Uterus (tissue), 4 donors: Measurements from ENCODE around the gene TMEM202. TPM values are rescaled to one million over a fixed set of nuclear protein-coding genes. Genes with fewer than 3 reads are reported as not detected.
"Not testable (repeated sequence)": the region's sequence is repeated elsewhere in the genome, so short reads cannot be mapped to it uniquely, and the experiment has no call there.

Experiments used
- DNase-seq, 2 donors: peaks; one replicate each; pipeline ENCODE4 v3.0.0-alpha.2; 2019 to 2020
- H3K27ac ChIP-seq, 2 donors: fragments of 200-600 bp; sonication (generic); 1 replicate in 1 of 2; 2 replicates in 1 of 2; pipeline ENCODE4 v1.5.1; 2016 to 2018
- H3K27me3 ChIP-seq, 2 donors: fragments of 200-600 bp; sonication (generic); one replicate each; pipeline ENCODE4 v1.5.1; 2018 to 2019; ENCODE audit warnings: control low read depth in 1 of 2
- H3K36me3 ChIP-seq, 2 donors: fragments of 200-600 bp; sonication (generic); one replicate each; pipeline ENCODE4 v1.5.1; 2019; ENCODE audit warnings: control low read depth in 1 of 2
- H3K4me1 ChIP-seq, 2 donors: fragments of 200-600 bp; sonication (generic); one replicate each; pipeline ENCODE4 v1.5.1; 2018 to 2019; ENCODE audit warnings: control low read depth in 1 of 2
- H3K4me3 ChIP-seq, 2 donors: fragments of 200-600 bp; sonication (generic); 1 replicate in 1 of 2; 2 replicates in 1 of 2; pipeline ENCODE4 v1.5.1; 2018 to 2019; ENCODE audit warnings: mild to moderate bottlenecking in 1 of 2
- H3K9me3 ChIP-seq, 2 donors: fragments of 200-600 bp; sonication (generic); one replicate each; pipeline ENCODE4 v1.5.1; 2019; ENCODE audit warnings: control low read depth in 1 of 2
- CTCF ChIP-seq, 4 experiments: fragments of 200-600 bp in 2 of 4; fragments of 450-650 bp in 2 of 4; sonication (generic) in 2 of 4; IDR thresholded peaks; one replicate each; pipeline ENCODE4 v1.5.1; 2016 to 2019; ENCODE audit warnings: antibody characterized with exemption in 4 of 4, mild to moderate bottlenecking in 2 of 4, moderate library complexity in 1 of 4
- POLR2A ChIP-seq, 2 donors: fragments of 450-650 bp; IDR thresholded peaks; one replicate each; pipeline ENCODE4 v1.6.1; 2016; ENCODE audit warnings: antibody characterized with exemption in 2 of 2, mild to moderate bottlenecking in 1 of 2, moderate library complexity in 1 of 2
- intact Hi-C: fragments of 100-400 bp; cut with DNase I; formaldehyde crosslinking; loops from one replicate; pipeline ENCODE4 v1.15.1; 2023; ENCODE audit warnings: low total_unique reads
- total RNA-seq, 4 donors: library from RNA; depleted of rRNA in 3 of 4; stranded (reverse); fragments of >200 nt in 3 of 4; gene quantifications; one replicate each; pipeline versions ENCODE4 v1.1.0 to v1.2.4, GENCODE V29; 2014 to 2023
- donor health status: DM: yes; HTN: yes; CAD: no.

TMEM202 gene
- total RNA-seq, 4 donors from 2014 or later: not detected

GRCh38 chr15:72411111-72411510 is 13.0 kb downstream of the TMEM202 start:
- no peak overlapping the region for H3K4me3 ChIP-seq
- intact Hi-C loops: no loop called here
- H3K9me3 ChIP-seq: no peaks in the 10 kb centered on the region
- H3K4me1 ChIP-seq: no peaks in the 10 kb centered on the region
- no peaks in the 10 kb centered on the region for H3K27me3 ChIP-seq
- TF ChIP-seq POLR2A (IDR thresholded peaks at IDR 0.05) (no peak), CTCF (IDR thresholded peaks at IDR 0.05) (no peak)
- H3K36me3 ChIP-seq: no peaks in the 10 kb centered on the region
- DNase-seq: no peak
- H3K27ac ChIP-seq: no peak overlapping the region

- Histone ChIP-seq H3K27ac (no peak overlapping the region), H3K4me1 (no peaks in the 10 kb centered on the region), H3K9me3 (no peaks in the 10 kb centered on the region), H3K4me3 (no peak overlapping the region), H3K36me3 (no peaks in the 10 kb centered on the region), H3K27me3 (no peaks in the 10 kb centered on the region)
- intact Hi-C loops: no loop called here
- TF ChIP-seq POLR2A (IDR thresholded peaks at IDR 0.05) (no peak), CTCF (IDR thresholded peaks at IDR 0.05) (no peak)
- no peak for DNase-seq
These were observed 13.4 kb downstream of the TMEM202 start for GRCh38 chr15:72411544-72411943.

GRCh38 chr15:72413337-72413736 is 15.2 kb downstream of the TMEM202 start:
- H3K9me3 ChIP-seq, intact Hi-C loops, H3K27ac ChIP-seq, DNase-seq, H3K4me1 ChIP-seq, H3K36me3 ChIP-seq, H3K27me3 ChIP-seq, H3K4me3 ChIP-seq: not testable (repeated sequence)

GRCh38 chr15:72415304-72415703 is 17.2 kb downstream of the TMEM202 start:
- no peaks in the 10 kb centered on the region for H3K27me3 ChIP-seq
- H3K4me1 ChIP-seq: no peaks in the 10 kb centered on the region
- no peak for DNase-seq
- TF ChIP-seq POLR2A (IDR thresholded peaks at IDR 0.05) (no peak), CTCF (IDR thresholded peaks at IDR 0.05) (no peak)
- no peak overlapping the region for H3K4me3 ChIP-seq
- H3K36me3 ChIP-seq: no peaks in the 10 kb centered on the region
- no peak overlapping the region for H3K27ac ChIP-seq
- intact Hi-C loops: no loop called here
- H3K9me3 ChIP-seq: no peaks in the 10 kb centered on the region

GRCh38 chr15:72419768-72420167 is 21.7 kb downstream of the TMEM202 start:
- not testable (repeated sequence) for H3K36me3 ChIP-seq, H3K27me3 ChIP-seq

GRCh38 chr15:72420576-72420975 is 22.5 kb downstream of the TMEM202 start:
- Histone ChIP-seq H3K27me3 (no peaks in the 10 kb centered on the region), H3K27ac (no peak overlapping the region), H3K36me3 (no peaks in the 10 kb centered on the region), H3K4me1 (no peaks in the 10 kb centered on the region), H3K9me3 (no peaks in the 10 kb centered on the region), H3K4me3 (no peak overlapping the region)
- TF ChIP-seq POLR2A (IDR thresholded peaks at IDR 0.05) (no peak), CTCF (IDR thresholded peaks at IDR 0.05) (no peak)
- intact Hi-C loops: no loop called here
- DNase-seq: no peak

More at GRCh38 chr15:72419768-72420167, 21.7 kb downstream of the TMEM202 start:
- H3K9me3 ChIP-seq, H3K27ac ChIP-seq, DNase-seq, H3K4me1 ChIP-seq, H3K4me3 ChIP-seq, intact Hi-C loops: not testable (repeated sequence)
